Transverse colon (tissue), 4 donors: ENCODE results near the gene ZNF143. TPM values are rescaled to one million over a fixed set of nuclear protein-coding genes. Genes with fewer than 3 reads are reported as not detected.
"Not testable (repeated sequence)": the region's sequence is repeated elsewhere in the genome, so short reads cannot be mapped to it uniquely, and the experiment has no call there.

ENCODE experiments used
- DNase-seq: peaks from one replicate; pipeline ENCODE4 v3.0.0-alpha.2; 2019
- H3K27ac ChIP-seq, 4 donors: fragments of 200-600 bp; sonication (generic); 2 replicates each; pipeline ENCODE4 v1.5.1; 2016 to 2018; ENCODE audit warnings: inconsistent platforms in 4 of 4
- H3K27me3 ChIP-seq: fragments of 200-600 bp; sonication (generic); 2 replicates; pipeline ENCODE4 v1.5.1; 2017; ENCODE audit warnings: inconsistent platforms
- H3K36me3 ChIP-seq, 4 donors: fragments of 200-600 bp; sonication (generic); 2 replicates each; pipeline ENCODE4 v1.5.1; 2017 to 2019; ENCODE audit warnings: inconsistent platforms in 4 of 4
- H3K4me1 ChIP-seq, 4 donors: fragments of 200-600 bp; sonication (generic); 2 replicates each; pipeline ENCODE4 v1.5.1; 2017 to 2020; ENCODE audit warnings: inconsistent platforms in 4 of 4
- H3K4me3 ChIP-seq, 4 donors: fragments of 200-600 bp; sonication (generic); 1 replicate in 1 of 4; 2 replicates in 3 of 4; pipeline versions ENCODE4 v1.5.1 to v1.6.1; 2017 to 2019; ENCODE audit warnings: inconsistent platforms in 4 of 4
- H3K9me3 ChIP-seq, 2 donors: fragments of 200-600 bp; sonication (generic); 2 replicates each; pipeline ENCODE4 v1.5.1; 2017 to 2019; ENCODE audit warnings: inconsistent platforms in 2 of 2
- CTCF ChIP-seq, 5 experiments: fragments of 200-600 bp in 3 of 5; fragments of 450-650 bp in 2 of 5; sonication (generic) in 3 of 5; IDR thresholded peaks; 1 replicate in 2 of 5; 2 replicates in 3 of 5; pipeline ENCODE4 v1.5.1; 2016 to 2017; ENCODE audit warnings: antibody characterized with exemption in 5 of 5, inconsistent platforms in 3 of 5, mild to moderate bottlenecking in 2 of 5, moderate library complexity in 1 of 5
- EP300 ChIP-seq: sonication (generic); formaldehyde crosslinking; IDR thresholded peaks from one replicate; pipeline ENCODE4 v1.6.1; 2017; ENCODE audit warnings: antibody characterized with exemption, low read depth
- POLR2A ChIP-seq: fragments of 450-650 bp; IDR thresholded peaks from one replicate; pipeline ENCODE4 v1.6.1; 2016; ENCODE audit warnings: antibody characterized with exemption, mild to moderate bottlenecking, moderate library complexity
- POLR2AphosphoS5 ChIP-seq, 3 donors: sonication (generic); formaldehyde crosslinking; IDR thresholded peaks; one replicate each; pipeline ENCODE4 v1.6.1; 2016; ENCODE audit warnings: antibody characterized with exemption in 3 of 3
- WGBS, 2 donors: methylation state at CpG; one replicate each; pipeline ENCODE4 v1.1.5; 2018; ENCODE audit warnings: low coverage in 1 of 2; 5-methylcytosine and 5-hydroxymethylcytosine counted together
- in situ Hi-C, 4 donors: fragments of 200-750 bp; cut with MboI; loops; one replicate each; pipeline versions ENCODE4 v1.15.0 to v1.15.1; 2017; ENCODE audit warnings: low sequenced_read_pairs in 3 of 4, low pct_ligation_motif_present in 1 of 4, low pct_unique_long_range_greater_than_20kb in 1 of 4
- intact Hi-C: fragments of 100-400 bp; cut with DNase I; formaldehyde crosslinking; loops from one replicate; pipeline ENCODE4 v1.15.1; 2023; ENCODE audit warnings: low total_unique reads
- total RNA-seq, 4 donors: library from RNA; depleted of rRNA; stranded (reverse); fragments of >200 nt; gene quantifications; one replicate each; pipeline ENCODE4 v1.1.0, GENCODE V29; 2016

ZNF143 gene
- total RNA-seq, 4 donors from 2014 or later, result 6.6 to 21.8 (median 14.3) TPM

DNA sequence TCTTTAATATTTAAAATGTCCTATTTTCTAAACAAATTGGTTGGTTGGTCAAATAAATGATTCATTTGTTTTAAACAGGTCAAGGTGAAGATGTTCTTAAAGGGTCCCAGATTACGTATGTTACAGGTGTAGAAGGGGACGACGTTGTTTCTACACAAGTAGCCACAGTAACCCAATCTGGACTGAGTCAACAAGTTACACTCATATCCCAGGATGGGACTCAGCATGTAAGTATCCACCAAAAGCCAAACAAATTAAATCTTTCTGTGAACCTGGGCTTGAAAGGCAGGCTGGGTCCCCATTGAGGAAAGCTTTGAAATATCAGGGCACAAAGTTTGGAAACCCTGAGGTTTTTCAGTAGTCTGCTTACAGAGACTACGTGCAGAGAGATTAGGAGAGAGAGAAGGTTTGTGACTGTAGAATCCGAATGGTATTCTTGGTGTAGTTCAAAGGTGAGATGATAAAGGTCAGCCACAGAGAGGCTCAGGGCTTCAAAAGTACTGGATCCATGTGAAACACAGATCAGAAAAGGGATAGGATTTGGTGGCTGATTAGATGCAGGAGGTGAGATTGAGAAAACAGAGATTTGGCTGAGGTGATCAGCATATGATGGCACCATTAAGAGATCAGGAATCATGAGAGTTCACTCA, 51.7 kb downstream of the ZNF143 start:
- Histone ChIP-seq H3K9me3 (no peaks in the 10 kb centered on the region), H3K4me3 (no peak overlapping the region), H3K27ac (no peak overlapping the region), H3K36me3 (peaks cover 0 to 33% (median 10%) of the 10 kb centered on the region in 4 donors), H3K27me3 (no peaks in the 10 kb centered on the region), H3K4me1 (peaks cover 0 to 6% (median 3%) of the 10 kb centered on the region in 4 donors)
- no peak for DNase-seq
- in situ Hi-C loops (loop anchor here in 1 of 4 donors (25.0 kb wide), 2 partner anchors 350 to 500 kb away; partner anchors contain the start of gene NRIP3), intact Hi-C loops (no loop called here)
- WGBS, 2 donors, result 94 to 95% methylated on average over 3 to 5 of the region's 5 CpGs
- no peak for TF ChIP-seq POLR2A

DNA sequence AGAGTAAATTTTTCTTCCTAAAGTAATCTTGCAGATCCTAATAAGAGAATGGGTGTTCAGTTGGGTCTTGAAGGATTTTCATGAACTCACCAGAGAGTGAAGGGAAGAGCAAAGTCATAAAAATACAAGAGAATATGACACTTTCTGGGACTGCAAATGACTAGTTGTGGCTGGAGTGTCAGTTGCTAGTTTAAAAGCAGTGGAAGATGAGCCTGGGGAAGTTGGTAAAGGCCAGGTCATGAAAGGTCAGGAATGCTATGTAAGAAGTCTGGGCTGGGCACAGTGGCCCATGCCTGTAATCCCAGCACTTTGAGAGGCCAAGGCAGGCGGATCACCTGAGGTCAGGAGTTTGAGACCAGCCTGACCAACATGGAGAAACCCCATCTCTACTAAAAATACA, 53.8 kb downstream of the ZNF143 start:
- H3K9me3 ChIP-seq, DNase-seq, intact Hi-C loops, H3K4me3 ChIP-seq, H3K4me1 ChIP-seq, H3K27me3 ChIP-seq, H3K27ac ChIP-seq: not testable (repeated sequence)
- peaks cover 0 to 45% (median 10%) of the 10 kb centered on the region in 4 donors for H3K36me3 ChIP-seq
- WGBS, 2 donors, result 100% methylated on average over 1 of the region's 1 CpG; no CpG with 5 or more reads in 1 of the 2 donors
- in situ Hi-C loops, result loop anchor here in 1 of 4 donors (25.0 kb wide), 2 partner anchors 352 to 502 kb away; partner anchors contain the start of gene NRIP3

- no peaks in the 10 kb centered on the region for H3K4me1 ChIP-seq
- no peaks in the 10 kb centered on the region for H3K27me3 ChIP-seq
- intact Hi-C loops (no loop called here), in situ Hi-C loops (loop anchor here in 1 of 4 donors (25.0 kb wide), 2 partner anchors 354 to 504 kb away; partner anchors contain the start of gene NRIP3)
- no peak for DNase-seq
- H3K36me3 ChIP-seq, result peaks cover 0 to 52% (median 12%) of the 10 kb centered on the region in 4 donors
- H3K9me3 ChIP-seq, result no peaks in the 10 kb centered on the region
- TF ChIP-seq POLR2AphosphoS5 (IDR thresholded peaks at IDR 0.05) (no peak), CTCF (IDR thresholded peaks at IDR 0.05) (no peak), EP300 (no peak), POLR2A (no peak)
- WGBS, 2 donors, result 74 to 92% methylated on average over 2 to 4 of the region's 4 CpGs
- H3K4me3 ChIP-seq, result no peak overlapping the region
- H3K27ac ChIP-seq, result no peak overlapping the region
Observed at GRCh38 chr11:9516113-9516512, 55.3 kb downstream of the ZNF143 start.

DNA sequence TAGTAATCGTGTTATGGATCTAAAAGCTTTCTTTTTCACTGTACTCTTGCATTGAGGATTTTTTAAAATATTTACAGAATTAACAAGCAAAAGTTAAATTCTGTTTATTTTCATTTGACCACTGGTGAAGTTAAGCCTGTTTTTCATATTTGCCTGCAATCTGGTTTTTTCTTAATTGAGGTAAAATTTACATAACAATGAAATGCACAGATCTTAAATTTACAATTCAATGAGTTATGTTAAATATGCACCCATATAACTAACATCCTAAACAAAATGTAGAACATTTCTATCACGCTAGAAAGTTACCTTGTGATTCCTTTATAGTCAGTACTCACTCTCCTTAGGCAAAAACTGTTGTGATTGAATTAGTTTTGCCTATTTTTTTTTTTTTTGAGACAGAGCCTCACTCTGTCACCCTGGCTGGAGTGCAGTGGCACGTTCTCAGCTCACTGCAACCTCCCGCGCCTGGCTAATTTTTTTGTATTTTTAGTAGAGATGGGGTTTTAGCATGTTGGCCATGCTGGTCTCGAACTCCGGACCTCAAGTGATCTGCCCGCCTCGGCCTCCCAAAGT, 58.1 kb downstream of the ZNF143 start:
- H3K36me3 ChIP-seq, result peaks cover 0 to 34% (median 6%) of the 10 kb centered on the region in 4 donors
- H3K9me3 ChIP-seq, result no peaks in the 10 kb centered on the region
- TF ChIP-seq POLR2AphosphoS5 (IDR thresholded peaks at IDR 0.05), result no peak
- no peak for TF ChIP-seq CTCF (IDR thresholded peaks at IDR 0.05)
- TF ChIP-seq EP300, result no peak
- in situ Hi-C loops, result loop anchor here in 1 of 4 donors (25.0 kb wide), 2 partner anchors 357 to 507 kb away; partner anchors contain the start of gene NRIP3
- DNase-seq, result no peak
- 93% methylated on average over 2 to 9 of the region's 9 CpGs for WGBS, 2 donors
- no peaks in the 10 kb centered on the region for H3K27me3 ChIP-seq
- intact Hi-C loops, result no loop called here
- H3K4me1 ChIP-seq, result no peaks in the 10 kb centered on the region
- no peak overlapping the region for H3K27ac ChIP-seq
- H3K4me3 ChIP-seq, result no peak overlapping the region

- peaks cover 6 to 43% (median 31%) of the 10 kb centered on the region in 4 donors for H3K4me1 ChIP-seq
- peaks cover 0 to 10% (median 3%) of the 10 kb centered on the region in 4 donors for H3K36me3 ChIP-seq
- H3K9me3 ChIP-seq, result no peaks in the 10 kb centered on the region
- no peaks in the 10 kb centered on the region for H3K27me3 ChIP-seq
- TF ChIP-seq POLR2A (no peak), CTCF (IDR thresholded peaks at IDR 0.05) (no peak), POLR2AphosphoS5 (IDR thresholded peaks at IDR 0.05) (no peak), EP300 (no peak)
- intact Hi-C loops, result no loop called here
- H3K4me3 ChIP-seq, result no peak overlapping the region
- in situ Hi-C loops, result loop anchor here in 1 of 4 donors (25.0 kb wide), 2 partner anchors 362 to 512 kb away; partner anchors contain the start of gene NRIP3
- no peak overlapping the region for H3K27ac ChIP-seq
- WGBS, 2 donors, result 90% methylated on average over 2 of the region's 2 CpGs; no CpG with 5 or more reads in 1 of the 2 donors
- DNase-seq, result no peak
Observed at GRCh38 chr11:9524001-9524400, 63.2 kb downstream of the ZNF143 start.
